Skeletal muscle satellite cell (primary cell): ENCODE measurements around the gene ACOX3. TPM values are rescaled to one million over a fixed set of nuclear protein-coding genes. Genes with fewer than 3 reads are reported as not detected.
"Not testable (repeated sequence)": the region's sequence is repeated elsewhere in the genome, so short reads cannot be mapped to it uniquely, and the experiment has no call there.

ENCODE experiments used
- H3K27me3 ChIP-seq: 2 replicates; pipeline ENCODE4 v1.7.0; 2013; ENCODE audit warnings: low read length; ENCODE audit not compliant: control insufficient read depth, insufficient read depth
- H3K36me3 ChIP-seq: 2 replicates; pipeline ENCODE4 v1.7.0; 2013; ENCODE audit warnings: mild to moderate bottlenecking, control low read depth, low read length; ENCODE audit not compliant: insufficient read depth
- H3K4me1 ChIP-seq: 2 replicates; pipeline ENCODE4 v1.7.0; 2013; ENCODE audit warnings: low read length; ENCODE audit not compliant: control insufficient read depth, insufficient read depth
- H3K4me2 ChIP-seq: 2 replicates; pipeline ENCODE4 v1.7.0; 2013; ENCODE audit warnings: mild to moderate bottlenecking, low read length
- H3K4me3 ChIP-seq: 2 replicates; pipeline ENCODE4 v1.7.0; 2013; ENCODE audit warnings: low read length
- H3K9ac ChIP-seq: 2 replicates; pipeline ENCODE4 v1.7.0; 2013; ENCODE audit warnings: mild to moderate bottlenecking, low read depth, low read length, moderate library complexity
- H3K9me3 ChIP-seq: replicated peaks from 2 replicates; pipeline ENCODE4 v1.7.0; 2013; ENCODE audit warnings: mild to moderate bottlenecking, control low read depth, low read length
- total RNA-seq: library from RNA; depleted of rRNA; stranded (reverse); fragments of >200 nt; gene quantifications from 2 replicates; pipeline ENCODE4 v1.2.3, GENCODE V29; 2012; rRNA removed

The ACOX3 gene
- total RNA-seq, result 23.6 and 27.5 TPM in 2 replicates

DNA sequence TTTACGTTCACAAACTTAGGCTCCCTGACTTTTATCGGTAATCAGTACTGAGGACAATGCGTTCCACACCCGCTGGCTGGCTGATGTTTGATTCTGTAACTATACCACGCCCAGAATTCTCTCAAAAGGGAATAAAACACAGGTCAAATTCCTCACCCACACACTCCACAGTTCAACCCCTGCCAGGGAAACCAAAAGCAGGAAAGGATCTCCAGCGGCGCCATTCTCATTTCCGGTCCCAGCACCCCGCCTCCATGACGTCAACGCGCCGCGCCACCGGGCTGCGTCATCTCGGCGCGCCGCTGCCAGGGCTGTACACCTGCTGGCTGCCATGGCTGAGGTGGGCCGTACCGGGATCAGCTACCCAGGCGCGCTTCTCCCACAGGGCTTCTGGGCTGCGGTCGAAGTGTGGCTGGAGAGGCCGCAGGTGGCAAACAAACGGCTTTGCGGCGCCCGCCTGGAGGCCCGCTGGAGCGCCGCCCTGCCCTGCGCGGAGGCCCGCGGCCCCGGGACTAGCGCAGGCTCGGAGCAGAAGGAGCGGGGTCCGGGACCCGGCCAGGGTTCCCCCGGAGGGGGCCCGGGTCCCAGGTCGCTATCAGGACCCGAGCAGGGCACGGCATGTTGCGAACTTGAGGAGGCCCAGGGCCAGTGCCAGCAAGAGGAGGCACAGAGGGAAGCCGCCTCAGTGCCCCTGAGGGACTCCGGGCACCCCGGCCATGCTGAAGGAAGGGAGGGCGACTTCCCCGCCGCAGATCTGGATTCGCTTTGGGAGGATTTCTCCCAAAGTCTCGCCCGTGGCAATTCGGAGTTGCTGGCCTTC is at the start of gene ACOX3, which contains the start of gene TRMT44:
TSS of gene ACOX3 (minus strand) at position 232 of the 820 bp plus-strand sequence. CDS start 24,202 bp downstream, outside the sequence.
TSS of gene TRMT44 (plus strand) at position 286 of the 820 bp plus-strand sequence. CDS start at position 332, 46 bp downstream.
- Histone ChIP-seq H3K4me2 (peak within 1 kb of the TSS; percentile 80), H3K9ac (peak within 1 kb of the TSS; percentile 91), H3K4me1 (peaks cover 35% of the 10 kb centered on the region), H3K27me3 (no peaks in the 10 kb centered on the region), H3K9me3 (no peaks in the 10 kb centered on the region), H3K36me3 (no peaks in the 10 kb centered on the region), H3K4me3 (peak within 1 kb of the TSS; percentile 77)

DNA sequence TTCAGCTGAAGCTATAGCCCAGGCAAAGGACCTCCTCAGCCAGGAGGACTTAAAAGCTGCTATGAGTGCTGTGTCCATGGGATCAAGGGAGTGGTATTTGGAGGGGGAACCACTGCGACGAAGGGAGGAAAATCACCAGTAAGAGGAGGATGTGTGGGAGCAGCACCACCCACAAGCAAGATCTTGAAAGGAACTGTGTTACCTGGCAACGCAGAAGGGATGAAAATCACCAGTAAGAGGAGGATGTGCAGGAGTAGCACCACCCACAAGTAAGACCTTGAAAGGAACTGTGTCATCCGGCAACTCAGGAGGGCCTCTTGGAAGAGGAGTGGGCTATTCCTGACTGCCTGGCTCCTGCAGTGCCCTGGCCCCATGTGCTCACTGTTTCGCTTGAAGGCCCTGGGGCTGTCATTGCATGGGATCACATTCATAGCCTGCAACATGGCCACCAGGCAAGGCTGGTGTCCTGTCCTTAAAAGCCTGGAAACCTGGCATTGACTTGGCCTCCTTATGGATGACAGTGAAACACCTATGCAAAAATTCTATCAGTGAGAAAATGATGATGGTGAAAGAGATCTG is 48.4 kb upstream of the ACOX3 start:
- Histone ChIP-seq H3K4me2 (no peak overlapping the region), H3K4me3 (no peak overlapping the region), H3K27me3 (no peaks in the 10 kb centered on the region), H3K36me3 (no peaks in the 10 kb centered on the region), H3K9ac (no peak overlapping the region), H3K9me3 (no peaks in the 10 kb centered on the region), H3K4me1 (no peaks in the 10 kb centered on the region)

GRCh38 chr4:8486643-8487042 is 46.1 kb upstream of the ACOX3 start:
- H3K9ac ChIP-seq, H3K4me1 ChIP-seq: not testable (repeated sequence)

DNA sequence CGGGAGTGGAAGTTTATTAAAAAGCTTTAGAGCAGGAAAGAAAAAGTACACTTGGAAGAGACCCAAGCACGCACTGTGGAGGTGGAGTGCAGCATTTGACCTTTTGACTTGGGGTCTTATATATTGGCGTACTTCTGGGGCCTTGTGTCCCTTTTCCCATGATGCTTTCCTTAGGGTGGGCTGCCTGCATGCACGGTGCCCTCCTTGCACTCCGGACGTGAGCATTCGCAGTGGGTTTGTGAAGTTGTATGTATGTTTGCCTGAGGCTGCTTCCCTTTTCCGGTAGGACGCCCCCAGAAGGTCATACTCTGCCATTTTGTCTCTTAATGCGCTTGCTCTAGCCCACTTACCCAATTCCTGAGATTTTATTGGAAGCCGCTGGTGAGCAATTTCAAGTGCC is 39.7 kb upstream of the ACOX3 start:
- peaks cover 15% of the 10 kb centered on the region for H3K36me3 ChIP-seq
- no peak overlapping the region for H3K9ac ChIP-seq
- H3K4me3 ChIP-seq, result no peak overlapping the region
- H3K27me3 ChIP-seq, result no peaks in the 10 kb centered on the region
- no peaks in the 10 kb centered on the region for H3K4me1 ChIP-seq
- H3K9me3 ChIP-seq, result no peaks in the 10 kb centered on the region
- no peak overlapping the region for H3K4me2 ChIP-seq

More at GRCh38 chr4:8486643-8487042, 46.1 kb upstream of the ACOX3 start:
- not testable (repeated sequence) for H3K4me2 ChIP-seq, H3K36me3 ChIP-seq, H3K27me3 ChIP-seq, H3K4me3 ChIP-seq, H3K9me3 ChIP-seq

GRCh38 chr4:8478801-8479744 is 38.5 kb upstream of the ACOX3 start:
- peaks cover 15% of the 10 kb centered on the region for H3K36me3 ChIP-seq
- H3K27me3 ChIP-seq, result no peaks in the 10 kb centered on the region
- H3K4me1 ChIP-seq, result no peaks in the 10 kb centered on the region
- H3K4me2 ChIP-seq, result no peak overlapping the region
- no peak overlapping the region for H3K9ac ChIP-seq
- no peak overlapping the region for H3K4me3 ChIP-seq
- no peaks in the 10 kb centered on the region for H3K9me3 ChIP-seq

- no peak overlapping the region for H3K9ac ChIP-seq
- H3K9me3 ChIP-seq, result no peaks in the 10 kb centered on the region
Measured at GRCh38 chr4:8478371-8478770, 37.8 kb upstream of the ACOX3 start.

GRCh38 chr4:8477676-8478075 is 37.2 kb upstream of the ACOX3 start:
- no peaks in the 10 kb centered on the region for H3K9me3 ChIP-seq
- peaks cover 12% of the 10 kb centered on the region for H3K4me1 ChIP-seq
- no peak overlapping the region for H3K4me3 ChIP-seq
- H3K36me3 ChIP-seq, result peaks cover 15% of the 10 kb centered on the region
- H3K9ac ChIP-seq, result no peak overlapping the region
- H3K4me2 ChIP-seq, result no peak overlapping the region
- no peaks in the 10 kb centered on the region for H3K27me3 ChIP-seq

More at GRCh38 chr4:8478371-8478770, 37.8 kb upstream of the ACOX3 start:
- Histone ChIP-seq H3K27me3 (no peaks in the 10 kb centered on the region), H3K4me1 (peaks cover 5% of the 10 kb centered on the region), H3K4me2 (no peak overlapping the region), H3K36me3 (peaks cover 15% of the 10 kb centered on the region), H3K4me3 (no peak overlapping the region)

- H3K27me3 ChIP-seq, result no peaks in the 10 kb centered on the region
- no peak overlapping the region for H3K4me3 ChIP-seq
- H3K4me1 ChIP-seq, result peaks cover 17% of the 10 kb centered on the region
- no peak overlapping the region for H3K4me2 ChIP-seq
- H3K9ac ChIP-seq, result no peak overlapping the region
- peaks cover 15% of the 10 kb centered on the region for H3K36me3 ChIP-seq
- no peaks in the 10 kb centered on the region for H3K9me3 ChIP-seq
Measured at GRCh38 chr4:8477095-8477635, 36.6 kb upstream of the ACOX3 start.

GRCh38 chr4:8475751-8476575 is 35.4 kb upstream of the ACOX3 start:
- peaks cover 19% of the 10 kb centered on the region for H3K4me1 ChIP-seq
- H3K4me2 ChIP-seq, result no peak overlapping the region
- no peaks in the 10 kb centered on the region for H3K27me3 ChIP-seq
- peaks cover 15% of the 10 kb centered on the region for H3K36me3 ChIP-seq
- H3K4me3 ChIP-seq, result no peak overlapping the region
- H3K9me3 ChIP-seq, result no peaks in the 10 kb centered on the region
- H3K9ac ChIP-seq, result no peak overlapping the region

DNA sequence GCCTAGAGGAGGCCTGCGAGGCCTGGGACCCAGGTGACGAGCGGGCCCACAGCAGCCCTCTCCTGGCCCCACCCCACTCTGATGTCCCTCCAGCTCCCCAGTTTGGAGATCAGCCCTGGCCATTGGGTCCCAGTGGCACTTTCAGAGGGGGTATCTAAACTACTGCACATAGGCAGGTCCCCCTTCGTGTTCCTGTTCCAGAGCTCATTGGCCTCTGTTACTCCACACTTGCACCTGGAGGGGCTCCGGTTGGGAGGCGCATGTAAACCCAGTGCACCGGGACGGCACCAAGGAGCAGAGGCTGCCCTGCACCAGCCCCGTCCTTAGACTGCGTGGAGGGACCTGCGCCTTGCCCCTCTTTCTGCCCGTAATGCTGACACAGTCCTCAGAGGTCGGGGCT is 34.3 kb upstream of the ACOX3 start:
- Histone ChIP-seq H3K27me3 (no peaks in the 10 kb centered on the region), H3K4me2 (no peak overlapping the region), H3K4me1 (peaks cover 19% of the 10 kb centered on the region), H3K36me3 (peaks cover 24% of the 10 kb centered on the region), H3K9ac (no peak overlapping the region), H3K9me3 (no peaks in the 10 kb centered on the region), H3K4me3 (no peak overlapping the region)
